ENCODE data around the gene MAU2.

The MAU2 gene

GRCh38 chr19:19327672-19328071 is 7.0 kb downstream of the MAU2 start:
- H3K4me3 ChIP-seq (ENCODE audit: low read depth, low read length) = no peak overlapping the region
- TF ChIP-seq CTCF (IDR thresholded peaks at IDR 0.05; ENCODE audit: low read depth, low read length) = no peak

- TF ChIP-seq CTCF (IDR thresholded peaks at IDR 0.05; ENCODE audit: low read depth, low read length) = no peak
- no peak overlapping the region for H3K4me3 ChIP-seq (ENCODE audit: low read depth, low read length)
Measured at GRCh38 chr19:19329126-19329525, 8.5 kb downstream of the MAU2 start.

DNA sequence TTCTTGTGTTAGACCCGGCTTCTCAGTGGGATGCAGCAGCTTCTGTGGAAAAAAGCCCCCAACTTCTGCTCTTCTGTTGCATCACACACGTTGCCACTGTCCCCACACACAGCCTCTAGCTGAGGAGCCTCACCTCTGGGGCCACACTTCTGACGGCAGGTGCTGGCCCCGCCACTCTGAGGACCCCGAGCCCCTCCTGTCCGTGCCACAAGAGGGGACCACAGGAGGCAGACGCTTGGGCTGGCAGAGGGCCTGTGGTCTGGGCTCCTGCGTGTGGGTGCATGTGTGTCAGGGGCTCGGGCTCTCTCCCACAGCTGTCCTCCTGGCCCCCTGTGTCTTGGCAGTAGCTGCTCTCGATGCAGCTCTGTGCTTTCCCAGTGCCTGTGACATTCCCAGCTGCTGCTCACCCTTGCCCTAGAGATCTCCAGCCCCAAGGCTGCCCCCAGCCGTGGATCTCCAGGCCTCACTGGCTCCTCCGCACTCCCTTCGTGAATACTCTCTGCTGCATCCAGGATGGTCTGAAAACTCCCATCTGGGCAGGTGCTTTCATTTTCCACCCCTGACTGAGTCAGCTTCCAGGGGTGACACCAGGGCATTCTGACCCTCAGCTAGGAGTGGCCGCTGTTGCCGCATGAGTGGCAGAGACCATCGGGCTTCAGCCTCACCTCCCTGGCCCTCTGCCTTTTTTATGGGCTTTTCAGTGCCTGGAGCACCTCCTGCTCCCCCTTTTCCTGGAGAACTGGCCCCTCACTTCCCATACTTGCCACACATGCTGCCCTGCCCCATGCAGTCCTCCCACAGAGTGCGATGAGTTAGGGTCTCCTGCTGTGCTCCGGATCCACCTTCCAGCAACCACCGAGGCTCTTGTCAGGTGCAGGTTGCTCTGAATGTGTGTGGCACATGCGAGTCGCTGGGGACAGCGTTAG is 13.7 kb downstream of the MAU2 start:
- no peak for TF ChIP-seq CTCF (IDR thresholded peaks at IDR 0.05; ENCODE audit: low read depth, low read length)
- no peak overlapping the region for H3K4me3 ChIP-seq (ENCODE audit: low read depth, low read length)

DNA sequence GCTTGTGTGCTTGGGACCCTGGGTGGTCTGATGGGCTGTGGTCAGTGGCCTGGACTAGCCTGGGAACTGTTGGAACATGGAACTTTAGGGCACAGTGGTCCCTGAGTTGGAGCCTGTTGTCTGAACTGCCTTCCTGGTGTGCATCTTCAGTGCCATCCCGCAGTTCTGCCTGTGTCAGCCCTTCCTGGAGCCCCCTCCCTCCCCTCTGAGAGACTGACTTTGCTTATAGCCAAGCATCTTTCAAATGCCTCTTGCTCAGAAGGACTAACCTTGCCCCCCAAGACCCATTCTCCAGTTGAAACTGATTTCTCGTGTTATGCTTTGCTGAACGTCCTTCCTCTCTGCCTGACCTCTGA is 14.3 kb downstream of the MAU2 start:
- no peak overlapping the region for H3K4me3 ChIP-seq (ENCODE audit: low read depth, low read length)
- TF ChIP-seq CTCF (IDR thresholded peaks at IDR 0.05; ENCODE audit: low read depth, low read length) = no peak

GRCh38 chr19:19335408-19336158 is 15.0 kb downstream of the MAU2 start:
- no peak for TF ChIP-seq CTCF (IDR thresholded peaks at IDR 0.05; ENCODE audit: low read depth, low read length)
- H3K4me3 ChIP-seq (ENCODE audit: low read depth, low read length) = no peak overlapping the region

DNA sequence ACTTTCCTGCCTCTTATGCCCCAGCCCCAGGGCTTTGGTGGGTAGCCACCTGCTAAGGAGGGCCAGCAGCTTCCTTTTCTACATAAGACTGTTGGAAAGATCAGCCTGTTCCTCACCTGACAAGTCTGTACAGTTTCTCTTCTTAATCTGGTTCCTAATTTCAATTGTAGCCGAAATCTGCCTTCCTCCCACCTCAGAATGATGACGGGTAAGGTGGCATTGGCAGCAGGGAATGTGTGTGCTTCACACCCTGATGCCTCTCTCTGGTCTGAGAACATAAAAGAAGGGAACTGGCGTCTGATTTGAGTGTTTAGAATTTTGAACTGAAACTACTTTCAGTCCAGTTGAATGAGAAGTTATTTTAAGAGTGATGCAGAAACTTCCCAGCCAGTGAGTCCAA is 16.0 kb downstream of the MAU2 start:
- TF ChIP-seq CTCF (IDR thresholded peaks at IDR 0.05; ENCODE audit: low read depth, low read length) = no peak
- H3K4me3 ChIP-seq (ENCODE audit: low read depth, low read length) = no peak overlapping the region

DNA sequence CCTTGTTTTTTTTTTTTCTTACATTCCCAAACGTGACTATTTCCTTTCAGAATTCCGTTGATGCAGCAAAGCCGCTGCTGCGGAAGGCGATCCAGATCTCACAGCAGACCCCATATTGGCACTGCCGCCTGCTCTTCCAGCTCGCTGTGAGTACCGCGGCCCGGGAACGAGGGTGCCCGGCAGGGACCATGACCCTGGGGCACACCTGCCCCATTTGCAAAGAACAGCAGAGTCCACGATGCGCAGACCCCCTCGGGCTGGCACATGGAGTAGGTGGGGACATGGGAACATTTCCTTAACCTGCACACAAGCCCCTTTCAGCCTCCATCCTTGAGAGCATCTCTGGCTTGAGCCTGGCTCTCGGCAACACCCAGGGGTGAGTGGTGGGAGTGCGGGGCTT is 16.5 kb downstream of the MAU2 start:
- TF ChIP-seq CTCF (IDR thresholded peaks at IDR 0.05; ENCODE audit: low read depth, low read length) = no peak
- no peak overlapping the region for H3K4me3 ChIP-seq (ENCODE audit: low read depth, low read length)

Measured in WI38 (cell line).